ENCODE data around the gene PEAK1.

PEAK1 gene

DNA sequence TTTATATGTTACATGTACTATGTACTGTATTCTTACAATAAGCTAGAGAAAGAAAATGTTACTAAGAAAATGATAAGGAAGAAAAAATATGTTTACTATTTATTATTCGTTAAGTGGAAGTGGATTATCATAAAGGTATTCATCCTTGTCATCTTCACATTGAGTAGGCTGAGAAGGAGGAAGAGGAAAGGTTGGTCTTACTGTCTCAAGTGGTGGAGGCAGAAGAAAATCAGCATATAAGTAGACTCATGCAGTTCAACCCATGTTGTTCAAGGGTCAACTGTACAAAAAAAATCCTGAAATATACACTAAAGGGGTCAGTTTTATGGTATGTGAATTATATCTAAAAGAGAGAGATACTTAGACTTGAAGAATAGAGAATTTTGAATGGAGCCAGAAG lies 6.5 kb upstream of the PEAK1 start:
- Histone ChIP-seq H3K9ac (ENCODE audit: low read depth, low read length, poor library complexity) (no peak overlapping the region), H3K4me2 (ENCODE audit: insufficient read depth, low read length, poor library complexity, severe bottlenecking) (no peak overlapping the region), H3K27me3 (ENCODE audit: control insufficient read depth in 3 of 3, insufficient read depth in 3 of 3, low read depth in 1 of 3, low read length in 3 of 3) (no peaks in the 10 kb centered on the region), H3K4me1 (ENCODE audit: control insufficient read depth in 2 of 2, insufficient read depth in 1 of 2, low read depth in 1 of 2, low read length in 2 of 2) (peaks cover 0 to 4% of the 10 kb centered on the region in 2 donors), H4K8ac (ENCODE audit: low read depth, low read length) (no peak overlapping the region), H3K9me3 (replicated peaks in 1 of 2; ENCODE audit: control insufficient read depth in 2 of 2, insufficient read depth in 1 of 2, low read depth in 1 of 2, low read length in 2 of 2) (no peaks in the 10 kb centered on the region), H2BK120ac (ENCODE audit: low read depth, low read length) (no peak overlapping the region), H3K23ac (ENCODE audit: low read depth, low read length, poor library complexity) (no peak overlapping the region), H3K27ac (replicated peaks; ENCODE audit: low read length) (no peak overlapping the region), H3K4ac (ENCODE audit: low read length) (no peak overlapping the region), H2BK12ac (ENCODE audit: low read length) (no peak overlapping the region), H3K79me1 (ENCODE audit: low read depth, low read length) (peaks cover 2% of the 10 kb centered on the region), H3K4me3 (ENCODE audit: low read length in 2 of 2) (no peak overlapping the region), H3K14ac (ENCODE audit: low read length) (no peak overlapping the region), H3K18ac (ENCODE audit: low read length) (no peak overlapping the region), H3K36me3 (replicated peaks in 1 of 2; ENCODE audit: control insufficient read depth in 2 of 2, insufficient read depth in 2 of 2, low read length in 2 of 2) (no peaks in the 10 kb centered on the region), H2AK5ac (ENCODE audit: low read depth, low read length) (no peak overlapping the region), H4K91ac (ENCODE audit: low read depth, low read length, poor library complexity) (no peak overlapping the region), H2BK5ac (ENCODE audit: low read length) (no peak overlapping the region), H2AFZ (ENCODE audit: low read length) (no peak overlapping the region), H2BK15ac (ENCODE audit: low read length) (no peak overlapping the region)
- no peak for DNase-seq (ENCODE audit: low spot score)
- WGBS, 2 donors (ENCODE audit: extremely low coverage in 2 of 2, insufficient read length in 2 of 2, insufficient replicate concordance in 1 of 2): 100% methylated on average over 1 of the region's 1 CpG; no CpG with 5 or more reads in 1 of the 2 donors

DNA sequence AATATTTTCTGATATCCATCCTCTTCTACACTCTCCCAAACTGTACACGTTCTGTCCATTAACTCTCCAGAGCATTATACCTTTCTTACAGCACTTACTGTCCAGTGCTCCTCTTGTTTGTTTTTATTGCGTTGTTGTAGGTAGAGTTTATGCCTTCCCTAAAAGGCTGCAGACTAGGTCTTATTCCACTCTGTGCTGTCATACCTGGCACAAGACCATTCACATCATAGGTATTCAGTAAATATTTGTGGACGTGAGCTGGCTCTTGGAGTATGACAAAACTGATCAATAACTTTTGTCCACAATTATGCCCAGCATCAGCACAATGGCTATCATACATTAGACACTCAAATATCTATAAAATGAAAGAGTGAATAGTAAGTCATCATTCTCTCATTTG lies 5.2 kb upstream of the PEAK1 start:
- Histone ChIP-seq H4K91ac (ENCODE audit: low read depth, low read length, poor library complexity) (no peak overlapping the region), H3K4me2 (ENCODE audit: insufficient read depth, low read length, poor library complexity, severe bottlenecking) (no peak overlapping the region), H3K14ac (ENCODE audit: low read length) (no peak overlapping the region), H2BK5ac (ENCODE audit: low read length) (no peak overlapping the region), H3K4ac (ENCODE audit: low read length) (no peak overlapping the region), H2AFZ (ENCODE audit: low read length) (no peak overlapping the region), H3K27me3 (ENCODE audit: control insufficient read depth in 3 of 3, insufficient read depth in 3 of 3, low read depth in 1 of 3, low read length in 3 of 3) (no peaks in the 10 kb centered on the region), H2BK12ac (ENCODE audit: low read length) (no peak overlapping the region), H2BK120ac (ENCODE audit: low read depth, low read length) (no peak overlapping the region), H3K4me3 (ENCODE audit: low read length in 2 of 2) (no peak overlapping the region), H3K18ac (ENCODE audit: low read length) (no peak overlapping the region), H2AK5ac (ENCODE audit: low read depth, low read length) (no peak overlapping the region), H3K9ac (ENCODE audit: low read depth, low read length, poor library complexity) (no peak overlapping the region), H2BK15ac (ENCODE audit: low read length) (no peak overlapping the region), H4K8ac (ENCODE audit: low read depth, low read length) (no peak overlapping the region), H3K79me1 (ENCODE audit: low read depth, low read length) (peaks cover 2% of the 10 kb centered on the region), H3K36me3 (replicated peaks in 1 of 2; ENCODE audit: control insufficient read depth in 2 of 2, insufficient read depth in 2 of 2, low read length in 2 of 2) (no peaks in the 10 kb centered on the region), H3K4me1 (ENCODE audit: control insufficient read depth in 2 of 2, insufficient read depth in 1 of 2, low read depth in 1 of 2, low read length in 2 of 2) (peaks cover 0 to 4% of the 10 kb centered on the region in 2 donors), H3K9me3 (replicated peaks in 1 of 2; ENCODE audit: control insufficient read depth in 2 of 2, insufficient read depth in 1 of 2, low read depth in 1 of 2, low read length in 2 of 2) (no peaks in the 10 kb centered on the region), H3K23ac (ENCODE audit: low read depth, low read length, poor library complexity) (no peak overlapping the region), H3K27ac (replicated peaks; ENCODE audit: low read length) (no peak overlapping the region)
- DNase-seq (ENCODE audit: low spot score): no peak
- no CpG with 5 or more reads among the region's 3 CpGs for WGBS, 2 donors (ENCODE audit: extremely low coverage in 2 of 2, insufficient read length in 2 of 2, insufficient replicate concordance in 1 of 2)

DNA sequence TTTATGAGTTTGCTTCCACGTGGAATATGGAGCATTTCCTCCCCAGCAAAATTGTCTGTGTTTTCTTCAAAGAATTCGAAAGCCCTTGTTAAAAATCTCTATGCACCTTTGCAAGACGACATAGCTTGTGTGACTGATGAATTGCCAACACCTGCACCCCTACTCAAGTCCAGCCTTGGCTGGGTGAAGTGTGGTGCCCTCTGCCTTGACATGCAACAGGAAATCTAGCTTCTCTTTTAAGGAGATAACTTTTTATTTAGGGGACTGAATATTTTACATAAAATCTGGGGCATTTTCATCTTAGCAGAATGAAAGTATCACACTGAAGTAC lies 1.4 kb upstream of the PEAK1 start:
- H3K79me1 ChIP-seq (ENCODE audit: low read depth, low read length): peaks cover 3% of the 10 kb centered on the region
- no peak overlapping the region for H4K91ac ChIP-seq (ENCODE audit: low read depth, low read length, poor library complexity)
- H3K4me1 ChIP-seq (ENCODE audit: control insufficient read depth in 2 of 2, insufficient read depth in 1 of 2, low read depth in 1 of 2, low read length in 2 of 2): peaks cover 2 to 4% of the 10 kb centered on the region in 2 donors
- no peak overlapping the region for H3K18ac ChIP-seq (ENCODE audit: low read length)
- H3K14ac ChIP-seq (ENCODE audit: low read length): no peak overlapping the region
- peak overlapping the region; percentile 91 for H2AFZ ChIP-seq (ENCODE audit: low read length)
- no peaks in the 10 kb centered on the region for H3K36me3 ChIP-seq (replicated peaks in 1 of 2; ENCODE audit: control insufficient read depth in 2 of 2, insufficient read depth in 2 of 2, low read length in 2 of 2)
- no peak for DNase-seq (ENCODE audit: low spot score)
- peak overlapping the region; percentile 72 for H3K4me2 ChIP-seq (ENCODE audit: insufficient read depth, low read length, poor library complexity, severe bottlenecking)
- no peaks in the 10 kb centered on the region for H3K9me3 ChIP-seq (replicated peaks in 1 of 2; ENCODE audit: control insufficient read depth in 2 of 2, insufficient read depth in 1 of 2, low read depth in 1 of 2, low read length in 2 of 2)
- H3K4ac ChIP-seq (ENCODE audit: low read length): no peak overlapping the region
- peak overlapping the region; percentile 80 to 87 for H3K4me3 ChIP-seq (ENCODE audit: low read length in 2 of 2)
- H3K27me3 ChIP-seq (ENCODE audit: control insufficient read depth in 3 of 3, insufficient read depth in 3 of 3, low read depth in 1 of 3, low read length in 3 of 3): no peaks in the 10 kb centered on the region
- H3K23ac ChIP-seq (ENCODE audit: low read depth, low read length, poor library complexity): no peak overlapping the region
- no peak overlapping the region for H4K8ac ChIP-seq (ENCODE audit: low read depth, low read length)
- no peak overlapping the region for H2AK5ac ChIP-seq (ENCODE audit: low read depth, low read length)
- H2BK120ac ChIP-seq (ENCODE audit: low read depth, low read length): no peak overlapping the region
- no CpG with 5 or more reads among the region's 3 CpGs for WGBS, 2 donors (ENCODE audit: extremely low coverage in 2 of 2, insufficient read length in 2 of 2, insufficient replicate concordance in 1 of 2)
- peak overlapping the region; percentile 6 for H3K27ac ChIP-seq (replicated peaks; ENCODE audit: low read length)
- no peak overlapping the region for H2BK12ac ChIP-seq (ENCODE audit: low read length)
- peak overlapping the region; percentile 53 for H3K9ac ChIP-seq (ENCODE audit: low read depth, low read length, poor library complexity)
- H2BK5ac ChIP-seq (ENCODE audit: low read length): no peak overlapping the region
- H2BK15ac ChIP-seq (ENCODE audit: low read length): no peak overlapping the region

DNA sequence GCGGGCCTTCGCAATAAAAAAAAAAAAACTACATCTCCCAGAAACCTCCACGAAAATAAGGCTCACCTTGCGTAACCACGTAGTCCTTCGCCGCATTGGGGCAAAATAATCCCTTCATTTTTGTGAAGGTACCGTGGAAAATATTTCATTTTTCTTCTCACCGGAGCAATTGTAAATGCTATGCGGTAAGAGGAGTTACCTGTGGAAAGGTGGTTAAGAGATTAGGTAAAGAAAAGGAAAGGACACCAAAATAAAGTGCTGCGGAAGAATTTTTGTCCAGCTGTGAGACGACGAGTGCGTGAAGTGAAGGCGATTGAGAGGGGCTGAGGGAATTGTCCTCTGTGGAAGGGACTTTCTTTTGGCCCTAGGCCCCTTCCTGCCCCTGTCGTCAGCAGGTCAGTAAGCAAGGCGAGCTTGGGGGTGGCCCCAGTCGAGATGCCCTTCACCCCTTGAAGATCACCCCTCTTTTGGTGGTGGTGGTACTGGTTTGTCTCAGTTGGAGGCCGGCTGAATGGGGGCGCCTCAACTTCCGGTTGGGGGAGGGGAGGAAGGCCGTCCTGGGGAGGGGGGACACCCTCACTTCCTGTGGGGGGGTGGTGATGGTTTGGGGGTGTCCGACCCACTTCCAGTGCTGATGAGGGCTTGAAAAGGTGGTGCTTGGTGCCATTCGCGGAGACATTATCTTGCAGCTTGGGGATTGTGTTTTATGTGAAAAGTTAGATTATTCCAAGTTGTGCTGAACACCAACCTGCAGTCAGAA lies 886 bp upstream of the PEAK1 start, which contains the start of gene HMG20A:
Gene HMG20A (plus strand): TSS at position 279 of the 760 bp plus-strand sequence. CDS start 37,520 bp downstream, outside the sequence.
- Histone ChIP-seq H3K4me3 (ENCODE audit: low read length in 2 of 2) (peak within 1 kb of the TSS; percentile 80 to 94), H2BK12ac (ENCODE audit: low read length) (no peak within 1 kb of the TSS), H2AFZ (ENCODE audit: low read length) (peak within 1 kb of the TSS; percentile 92), H3K14ac (ENCODE audit: low read length) (no peak within 1 kb of the TSS), H2BK15ac (ENCODE audit: low read length) (no peak within 1 kb of the TSS), H3K4me2 (ENCODE audit: insufficient read depth, low read length, poor library complexity, severe bottlenecking) (peak within 1 kb of the TSS; percentile 72), H3K23ac (ENCODE audit: low read depth, low read length, poor library complexity) (peak within 1 kb of the TSS; percentile 94), H3K36me3 (replicated peaks in 1 of 2; ENCODE audit: control insufficient read depth in 2 of 2, insufficient read depth in 2 of 2, low read length in 2 of 2) (no peaks in the 10 kb centered on the region), H4K91ac (ENCODE audit: low read depth, low read length, poor library complexity) (no peak within 1 kb of the TSS), H3K9ac (ENCODE audit: low read depth, low read length, poor library complexity) (peak within 1 kb of the TSS; percentile 95), H2AK5ac (ENCODE audit: low read depth, low read length) (no peak within 1 kb of the TSS), H3K27ac (replicated peaks; ENCODE audit: low read length) (peak within 1 kb of the TSS; percentile 90), H3K18ac (ENCODE audit: low read length) (peak within 1 kb of the TSS; percentile 97), H3K4ac (ENCODE audit: low read length) (no peak within 1 kb of the TSS), H3K9me3 (replicated peaks in 1 of 2; ENCODE audit: control insufficient read depth in 2 of 2, insufficient read depth in 1 of 2, low read depth in 1 of 2, low read length in 2 of 2) (no peaks in the 10 kb centered on the region), H3K27me3 (ENCODE audit: control insufficient read depth in 3 of 3, insufficient read depth in 3 of 3, low read depth in 1 of 3, low read length in 3 of 3) (no peaks in the 10 kb centered on the region), H3K4me1 (ENCODE audit: control insufficient read depth in 2 of 2, insufficient read depth in 1 of 2, low read depth in 1 of 2, low read length in 2 of 2) (peaks cover 4 to 5% of the 10 kb centered on the region in 2 donors), H2BK5ac (ENCODE audit: low read length) (peak within 1 kb of the TSS; percentile 97), H3K79me1 (ENCODE audit: low read depth, low read length) (peaks cover 3% of the 10 kb centered on the region), H2BK120ac (ENCODE audit: low read depth, low read length) (no peak within 1 kb of the TSS), H4K8ac (ENCODE audit: low read depth, low read length) (no peak within 1 kb of the TSS)
- DNase-seq (ENCODE audit: low spot score): peak; percentile 90
- no CpG with 5 or more reads among the region's 25 CpGs for WGBS, 2 donors (ENCODE audit: extremely low coverage in 2 of 2, insufficient read length in 2 of 2, insufficient replicate concordance in 1 of 2)
